Activated naive CD4-positive, alpha-beta T cell treated with anti-CD3 and anti-CD28 coated beads, Interleukin-2, amount 50 U/mL, for 24 hours (primary cell): Measurements from ENCODE around the gene ENKD1.
"Not testable (repeated sequence)": the region's sequence is repeated elsewhere in the genome, so short reads cannot be mapped to it uniquely, and the experiment has no call there.

ENCODE experiments used
- H3K27ac Mint-ChIP-seq: one replicate; pipeline ENCODE4 v1.8.0; 2021; ENCODE audit warnings: mild to moderate bottlenecking, mixed read lengths
- H3K27me3 Mint-ChIP-seq: one replicate; pipeline ENCODE4 v1.8.0; 2021; ENCODE audit warnings: mixed read lengths
- H3K36me3 Mint-ChIP-seq: one replicate; pipeline ENCODE4 v1.8.0; 2021; ENCODE audit warnings: mixed read lengths
- H3K4me1 Mint-ChIP-seq: one replicate; pipeline ENCODE4 v1.8.0; 2021; ENCODE audit warnings: mixed read lengths
- H3K4me3 Mint-ChIP-seq: one replicate; pipeline ENCODE4 v1.8.0; 2021; ENCODE audit warnings: mild to moderate bottlenecking, mixed read lengths
- H3K9me3 Mint-ChIP-seq: one replicate; pipeline ENCODE4 v1.8.0; 2021; ENCODE audit warnings: mixed read lengths

Gene ENKD1

DNA sequence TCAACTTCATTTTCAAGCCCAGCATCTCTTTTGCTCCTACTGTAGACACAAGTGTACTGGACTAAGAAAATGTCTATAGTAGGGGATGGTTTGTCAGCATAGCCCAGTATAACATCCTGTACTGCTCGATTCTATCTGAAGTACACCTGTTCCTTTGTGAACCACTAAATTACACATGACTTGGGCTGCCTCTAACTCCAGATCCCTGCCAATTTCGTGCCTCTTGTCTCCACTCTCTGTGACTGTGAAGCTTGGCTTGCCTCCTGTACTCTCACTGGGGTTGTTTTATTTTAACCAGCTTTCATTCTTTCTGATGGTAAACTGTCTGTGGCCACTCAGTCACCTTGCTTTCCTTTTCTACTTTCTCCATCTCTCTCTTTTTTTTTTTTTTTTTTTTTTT, 28.1 kb upstream of the ENKD1 start:
- Mint-ChIP-seq H3K36me3 (peaks cover 8% of the 10 kb centered on the region), H3K4me3 (no peak overlapping the region), H3K27ac (no peak overlapping the region), H3K27me3 (no peaks in the 10 kb centered on the region), H3K4me1 (peaks cover 12% of the 10 kb centered on the region), H3K9me3 (no peaks in the 10 kb centered on the region)

DNA sequence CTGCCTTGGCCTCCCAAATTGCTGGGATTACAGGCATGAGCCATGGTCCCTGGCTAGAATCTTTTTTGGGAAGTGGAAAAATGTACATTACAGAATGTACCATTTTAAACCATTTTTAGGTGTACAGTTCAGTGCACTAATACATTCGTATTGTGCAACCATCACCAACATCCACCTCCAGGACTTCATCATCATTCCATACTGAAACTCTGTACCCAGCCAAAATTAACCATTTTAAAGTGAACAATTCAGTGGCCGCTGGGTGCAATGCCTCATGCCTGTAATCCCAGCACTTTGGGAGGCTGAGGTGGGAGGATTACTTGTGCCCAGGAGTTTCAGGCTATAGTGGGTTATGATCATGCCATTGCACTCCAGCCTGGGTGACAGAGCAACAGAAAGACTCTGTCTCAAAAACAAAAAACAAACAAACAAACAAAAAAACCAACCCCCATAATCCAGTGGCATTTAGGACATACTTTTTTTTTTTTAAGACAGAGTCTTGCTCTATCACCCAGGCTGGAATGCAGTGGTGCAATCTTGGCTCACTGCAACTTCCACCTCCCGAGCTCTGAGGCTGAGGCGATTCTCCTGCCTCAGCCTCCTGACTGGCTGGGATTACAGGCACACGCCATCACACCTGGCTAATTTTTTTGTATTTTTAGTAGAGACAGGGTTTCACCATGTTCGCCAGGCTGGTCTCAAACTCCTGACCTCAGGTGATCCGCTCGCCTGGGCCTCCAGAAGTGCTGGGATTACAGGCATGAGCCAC, 27.2 kb upstream of the ENKD1 start:
- peaks cover 12% of the 10 kb centered on the region for H3K4me1 Mint-ChIP-seq
- not testable (repeated sequence) for H3K9me3 Mint-ChIP-seq, H3K36me3 Mint-ChIP-seq, H3K27ac Mint-ChIP-seq, H3K27me3 Mint-ChIP-seq, H3K4me3 Mint-ChIP-seq

DNA sequence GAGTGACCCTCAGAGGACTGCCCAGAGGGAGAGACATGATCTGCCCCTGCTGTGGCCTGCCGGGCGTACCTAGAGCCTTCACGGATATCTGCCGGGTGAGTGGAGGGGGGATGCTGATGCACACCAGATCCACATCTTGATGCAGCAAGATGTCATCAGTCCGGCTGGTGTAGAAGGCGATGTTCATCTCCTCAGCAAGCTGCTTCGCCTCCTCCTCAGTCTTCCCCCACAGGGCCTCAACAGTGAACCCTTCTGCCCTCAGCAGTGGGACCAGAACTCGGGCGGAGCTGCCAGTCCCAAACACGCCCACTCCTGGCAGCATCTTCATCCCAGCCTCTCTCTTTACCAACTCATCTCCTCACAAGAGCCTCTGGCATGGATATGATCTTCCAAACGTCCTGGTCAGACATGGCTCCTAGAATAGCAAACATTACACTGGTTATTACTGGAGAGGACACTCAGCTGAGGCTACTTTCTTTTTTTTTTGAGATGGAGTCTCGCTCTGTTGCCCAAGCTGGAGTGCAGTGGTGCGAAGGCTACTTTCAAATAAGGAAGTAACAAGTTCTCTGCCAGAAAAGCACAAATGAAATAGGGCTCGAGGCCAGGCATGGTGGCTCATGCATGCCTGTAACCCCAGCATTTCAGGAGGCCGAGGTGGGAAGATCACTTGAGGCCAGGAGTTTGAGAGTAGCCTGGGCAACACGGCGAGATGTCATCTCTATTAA, 19.0 kb upstream of the ENKD1 start:
- Mint-ChIP-seq H3K9me3 (no peaks in the 10 kb centered on the region), H3K4me1 (peaks cover 16% of the 10 kb centered on the region), H3K4me3 (peak overlapping the region; percentile 33), H3K27ac (no peak overlapping the region), H3K27me3 (no peaks in the 10 kb centered on the region), H3K36me3 (peaks cover 4% of the 10 kb centered on the region)

DNA sequence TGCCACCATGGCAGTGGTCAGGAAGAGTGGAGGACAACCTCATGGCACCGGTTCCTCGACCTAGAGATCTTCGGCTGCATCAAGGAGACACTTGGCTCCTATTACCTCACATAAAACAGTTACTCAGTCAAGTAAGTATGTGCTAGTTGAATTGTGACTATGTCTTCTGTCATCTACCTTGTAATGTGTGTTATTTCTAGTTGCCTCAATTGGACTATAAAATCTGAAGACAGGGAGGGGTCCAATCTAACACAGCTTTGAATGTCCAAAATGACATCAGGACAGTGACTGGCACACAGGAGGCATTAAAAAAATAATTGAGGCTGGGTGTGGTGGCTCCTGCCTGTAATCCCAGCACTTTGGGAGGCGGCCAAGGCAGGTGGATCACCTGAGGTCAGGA, 17.2 kb upstream of the ENKD1 start:
- Mint-ChIP-seq H3K9me3 (no peaks in the 10 kb centered on the region), H3K27me3 (no peaks in the 10 kb centered on the region), H3K4me3 (no peak overlapping the region), H3K36me3 (peaks cover 2% of the 10 kb centered on the region), H3K4me1 (peaks cover 16% of the 10 kb centered on the region), H3K27ac (no peak overlapping the region)

DNA sequence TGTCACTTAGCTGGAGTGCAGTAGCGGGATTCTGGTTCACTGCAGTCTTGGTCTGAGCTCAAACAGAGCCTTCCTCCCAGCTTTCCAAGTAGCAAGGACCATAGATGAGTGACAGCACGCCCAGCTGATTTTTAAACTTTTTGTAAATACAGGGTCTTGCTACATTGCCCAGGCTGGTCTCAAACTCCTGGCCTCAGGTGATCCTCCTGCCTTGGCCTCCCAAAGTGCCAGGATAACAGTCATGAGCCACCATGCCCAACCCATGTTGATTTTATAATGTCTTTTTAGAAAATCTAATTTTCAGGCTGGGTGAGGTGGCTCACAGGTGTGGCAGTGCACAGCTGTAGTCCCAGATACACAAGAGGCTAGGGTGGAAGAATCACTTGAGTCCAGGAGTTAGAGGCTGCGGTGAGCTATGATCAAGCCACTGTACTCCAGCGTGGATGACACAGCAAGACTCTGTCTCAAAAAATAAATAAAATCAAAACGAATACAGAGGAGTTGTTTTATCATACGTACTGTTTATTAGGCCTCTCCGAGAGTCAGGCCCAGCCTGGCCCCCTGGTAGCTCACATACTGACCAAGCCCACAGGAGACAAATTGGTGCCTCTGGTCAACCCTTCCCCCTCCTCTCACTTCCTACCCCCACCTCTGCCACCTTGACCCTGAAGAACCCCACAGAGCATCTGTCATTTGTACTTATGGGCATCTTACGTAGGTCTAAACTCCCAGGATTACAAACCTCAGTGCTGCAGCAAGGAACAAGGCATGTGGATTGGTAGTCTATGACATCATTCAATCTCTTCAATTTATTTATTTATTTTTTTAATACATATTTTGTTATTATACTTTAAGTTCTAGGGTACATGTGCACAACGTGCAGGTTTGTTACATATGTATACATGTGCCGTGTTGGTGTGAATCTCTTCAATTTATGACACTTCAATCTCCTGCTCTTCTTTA, 13.7 kb upstream of the ENKD1 start:
- Mint-ChIP-seq H3K27ac (no peak overlapping the region), H3K27me3 (no peaks in the 10 kb centered on the region), H3K36me3 (no peaks in the 10 kb centered on the region), H3K9me3 (no peaks in the 10 kb centered on the region), H3K4me3 (no peak overlapping the region), H3K4me1 (peaks cover 5% of the 10 kb centered on the region)

DNA sequence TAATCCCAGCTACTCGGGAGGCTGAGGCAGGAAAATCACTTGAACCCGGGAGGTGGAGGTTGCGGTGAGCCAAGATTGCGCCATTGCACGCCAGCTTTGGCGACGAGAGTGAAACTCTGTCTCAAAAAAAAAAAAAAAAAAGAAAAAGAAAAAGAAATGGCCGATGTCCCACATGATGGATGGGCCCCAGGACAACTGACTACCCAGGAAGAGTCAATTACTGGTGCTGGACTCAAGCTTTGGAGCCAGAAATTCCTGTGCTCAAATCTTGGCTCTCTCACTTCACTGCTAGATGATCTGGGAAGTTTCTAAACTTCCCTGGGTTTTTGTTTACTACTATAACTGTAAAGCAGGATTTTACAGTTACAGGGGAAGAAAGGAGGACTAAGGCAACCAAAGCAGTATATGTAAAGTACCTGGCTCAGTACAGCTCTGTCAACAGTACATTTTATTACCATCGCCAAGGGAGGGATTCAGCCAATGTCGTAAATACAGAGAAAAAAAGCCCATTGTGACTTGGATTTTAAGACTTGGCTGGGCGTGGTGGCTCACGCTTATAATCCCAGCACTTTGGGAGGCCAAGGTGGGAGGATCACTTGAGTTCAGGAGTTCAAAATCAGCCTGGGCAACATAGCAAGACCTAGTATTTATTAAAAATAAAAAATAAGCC, 11.9 kb upstream of the ENKD1 start:
- Mint-ChIP-seq H3K9me3 (no peaks in the 10 kb centered on the region), H3K4me1 (no peaks in the 10 kb centered on the region), H3K27ac (no peak overlapping the region), H3K27me3 (no peaks in the 10 kb centered on the region), H3K4me3 (no peak overlapping the region), H3K36me3 (no peaks in the 10 kb centered on the region)

DNA sequence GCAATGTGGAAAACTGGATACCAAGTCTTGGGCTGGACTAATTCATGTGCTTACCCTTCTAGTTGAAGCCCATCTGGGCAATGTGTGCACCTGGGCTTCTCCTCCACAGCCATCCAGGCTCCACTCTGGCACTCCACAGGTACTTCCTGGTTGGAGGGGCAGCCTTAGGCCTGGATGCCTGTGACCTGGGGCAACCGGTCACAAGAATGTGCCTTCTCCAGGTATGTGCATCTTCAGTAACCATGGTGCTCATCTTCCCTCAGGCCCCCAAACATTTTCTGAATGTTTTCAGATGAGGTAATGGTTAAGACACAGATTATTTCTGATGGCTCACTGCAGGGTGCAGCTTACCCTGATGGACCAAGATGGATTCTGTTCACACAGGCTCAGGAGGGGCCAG, 11.2 kb upstream of the ENKD1 start:
- H3K36me3 Mint-ChIP-seq: no peaks in the 10 kb centered on the region
- H3K4me1 Mint-ChIP-seq: no peaks in the 10 kb centered on the region
- no peaks in the 10 kb centered on the region for H3K27me3 Mint-ChIP-seq
- no peak overlapping the region for H3K27ac Mint-ChIP-seq
- H3K4me3 Mint-ChIP-seq: no peak overlapping the region
- no peaks in the 10 kb centered on the region for H3K9me3 Mint-ChIP-seq

DNA sequence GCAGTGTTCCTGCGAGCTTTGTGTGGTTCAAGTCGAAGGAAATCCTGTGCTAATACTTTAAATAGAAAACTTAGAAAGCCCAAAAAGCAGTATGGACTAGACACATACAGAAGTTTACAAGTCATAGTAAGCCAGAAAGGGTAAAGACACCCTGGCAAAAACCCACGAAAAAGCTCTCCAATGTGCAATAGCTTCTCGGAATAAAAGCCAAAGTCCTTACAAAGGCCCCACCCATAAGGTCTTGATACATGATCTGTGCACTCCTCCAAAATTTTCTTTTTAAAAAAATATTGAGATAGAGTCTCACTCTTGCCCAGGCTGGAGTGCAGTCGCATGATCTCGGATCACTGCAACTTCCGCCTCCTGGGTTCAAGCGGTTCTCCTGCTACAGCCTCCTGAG, 10.4 kb upstream of the ENKD1 start:
- Mint-ChIP-seq H3K4me3 (no peak overlapping the region), H3K36me3 (no peaks in the 10 kb centered on the region), H3K27ac (no peak overlapping the region), H3K4me1 (no peaks in the 10 kb centered on the region), H3K9me3 (no peaks in the 10 kb centered on the region), H3K27me3 (no peaks in the 10 kb centered on the region)

DNA sequence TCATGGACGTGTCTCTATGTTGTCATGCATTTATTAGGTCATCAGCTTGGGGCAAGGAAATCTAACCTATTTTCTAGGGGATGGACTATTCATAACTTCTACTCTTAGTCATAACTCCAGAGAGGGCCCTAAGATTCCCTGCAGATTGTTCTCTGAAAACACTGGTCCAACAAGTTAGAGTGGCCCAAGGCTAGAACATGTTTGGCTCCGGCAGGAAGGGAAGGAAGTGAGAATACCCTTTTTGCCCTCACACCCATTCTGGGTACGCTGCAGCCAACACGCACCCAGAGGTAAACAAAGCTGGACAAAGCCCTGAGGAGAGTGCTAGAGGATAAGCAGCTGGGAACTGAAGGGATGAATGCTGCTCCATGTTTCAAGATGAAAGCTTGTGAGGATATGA, 10.0 kb upstream of the ENKD1 start:
- H3K36me3 Mint-ChIP-seq: no peaks in the 10 kb centered on the region
- H3K27ac Mint-ChIP-seq: no peak overlapping the region
- H3K27me3 Mint-ChIP-seq: no peaks in the 10 kb centered on the region
- H3K4me3 Mint-ChIP-seq: no peak overlapping the region
- H3K9me3 Mint-ChIP-seq: no peaks in the 10 kb centered on the region
- H3K4me1 Mint-ChIP-seq: no peaks in the 10 kb centered on the region

DNA sequence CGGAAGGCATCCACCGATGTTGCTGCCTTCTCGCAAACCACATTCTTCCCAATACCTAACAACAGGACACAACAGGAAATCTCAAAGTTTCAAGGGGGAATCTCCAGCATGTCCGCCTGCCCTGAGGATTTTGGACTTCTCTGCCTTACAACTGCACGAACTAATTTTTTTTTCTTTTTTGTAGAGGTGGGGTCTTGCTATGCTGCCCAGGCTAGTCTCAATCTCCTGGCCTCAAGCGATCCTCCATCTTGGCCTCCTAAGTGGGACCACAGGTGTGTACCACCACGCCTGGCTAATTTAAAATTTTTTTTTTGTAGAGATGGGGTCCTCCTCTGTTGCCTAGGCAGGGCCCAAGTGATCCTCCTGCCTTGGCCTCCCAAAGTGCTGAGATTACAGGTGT, 9.4 kb upstream of the ENKD1 start:
- Mint-ChIP-seq H3K4me1 (no peaks in the 10 kb centered on the region), H3K9me3 (no peaks in the 10 kb centered on the region), H3K4me3 (no peak overlapping the region), H3K27me3 (no peaks in the 10 kb centered on the region), H3K27ac (no peak overlapping the region), H3K36me3 (no peaks in the 10 kb centered on the region)

DNA sequence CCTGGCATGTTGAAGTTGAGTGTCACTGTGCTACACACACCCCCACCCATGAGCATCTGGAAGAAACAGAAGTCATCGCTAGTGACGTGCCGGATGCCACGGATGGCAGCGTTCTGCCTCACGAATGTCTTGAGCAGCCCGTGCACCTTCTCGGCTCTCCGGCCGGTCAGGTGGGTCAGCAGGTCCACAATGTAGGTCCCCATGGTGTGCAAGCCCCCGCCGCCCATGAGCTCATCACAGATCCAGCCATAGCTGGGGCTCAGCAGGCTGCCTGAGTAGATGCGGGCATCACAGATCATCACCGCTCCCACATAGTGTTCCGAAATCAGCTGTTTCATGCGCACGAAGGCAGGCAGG, 9.0 kb upstream of the ENKD1 start:
- Mint-ChIP-seq H3K27me3 (no peaks in the 10 kb centered on the region), H3K9me3 (no peaks in the 10 kb centered on the region), H3K27ac (no peak overlapping the region), H3K4me3 (no peak overlapping the region), H3K36me3 (no peaks in the 10 kb centered on the region), H3K4me1 (no peaks in the 10 kb centered on the region)

DNA sequence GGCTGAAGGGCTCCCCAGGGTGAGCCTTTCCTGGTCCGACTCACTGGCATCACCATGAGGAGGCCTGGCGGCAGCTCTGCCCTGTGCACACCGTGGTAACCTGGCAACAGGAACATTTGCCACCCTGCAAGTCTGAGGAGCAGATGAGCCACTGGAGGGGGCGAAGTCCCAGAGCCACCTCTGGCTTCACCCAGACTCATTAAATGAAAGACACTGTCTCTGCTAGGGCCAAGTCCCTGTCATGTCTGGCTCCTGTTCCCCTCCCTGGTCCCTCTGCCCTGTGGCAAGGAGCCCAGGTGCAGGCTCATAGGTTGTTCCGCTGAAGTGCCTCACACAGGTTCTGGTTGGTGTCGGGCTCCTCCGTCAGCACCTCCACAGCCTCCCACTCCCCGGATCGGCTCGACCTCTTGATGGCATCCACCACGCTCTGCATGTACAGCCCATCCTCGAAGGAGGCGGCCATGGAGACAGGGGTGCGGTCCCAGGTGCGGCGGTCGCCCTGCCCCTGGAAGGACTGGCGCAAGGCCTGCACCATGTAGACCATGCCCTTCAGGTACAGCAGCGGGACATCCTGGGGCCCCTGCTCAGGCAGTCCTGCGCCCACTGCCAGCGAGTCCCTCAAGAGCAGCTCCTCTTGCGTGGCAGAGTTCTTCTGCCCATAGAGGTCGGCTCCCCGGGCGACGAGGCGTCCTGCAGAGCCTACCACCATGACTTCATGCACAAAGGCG, 8.5 kb upstream of the ENKD1 start:
- Mint-ChIP-seq H3K27ac (peak overlapping the region; percentile 55), H3K36me3 (no peaks in the 10 kb centered on the region)

DNA sequence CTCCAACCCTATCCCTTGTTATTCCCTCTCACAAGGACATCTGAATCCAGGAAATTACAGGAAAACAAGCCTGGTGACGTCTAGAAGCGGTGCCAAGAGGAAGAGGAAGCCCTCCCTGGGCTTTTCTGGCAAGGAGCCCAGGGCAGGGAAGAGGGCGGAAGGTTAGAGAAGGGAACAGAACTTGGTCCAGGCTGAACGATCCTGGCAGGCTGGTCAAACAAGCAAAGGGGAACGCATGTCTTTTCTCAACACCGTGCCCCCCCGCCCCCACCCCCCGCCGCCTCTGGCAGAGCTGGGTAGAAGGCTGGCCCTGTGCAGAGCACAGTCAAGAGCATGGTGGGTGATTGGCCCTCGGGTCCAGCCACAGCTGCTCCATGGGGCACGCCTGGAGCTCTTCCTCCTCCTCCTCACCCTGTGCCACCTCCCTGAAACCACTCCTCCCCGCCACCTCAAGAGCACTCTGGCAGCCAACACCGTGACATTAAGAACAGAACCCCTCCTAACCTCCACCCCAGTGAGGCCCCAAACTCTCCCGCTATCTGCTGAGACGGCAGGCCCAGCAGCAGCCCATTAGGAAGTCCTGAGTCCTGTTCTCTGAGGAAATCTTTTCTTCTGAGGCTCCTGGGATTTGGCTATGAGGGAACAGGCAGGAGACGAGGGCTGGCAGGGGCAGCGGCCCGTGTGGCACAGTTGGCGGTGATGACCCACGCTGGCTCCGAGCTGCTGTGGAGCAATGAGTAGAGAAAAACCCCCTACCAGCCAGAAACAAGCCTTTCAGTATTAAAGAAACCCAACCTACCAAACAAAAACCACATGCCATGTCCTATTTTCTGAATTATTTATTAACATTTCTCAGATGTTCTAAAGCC, 7.4 kb upstream of the ENKD1 start:
- H3K27ac Mint-ChIP-seq: no peak overlapping the region
- no peaks in the 10 kb centered on the region for H3K4me1 Mint-ChIP-seq
- no peak overlapping the region for H3K4me3 Mint-ChIP-seq
- H3K27me3 Mint-ChIP-seq: no peaks in the 10 kb centered on the region
- no peaks in the 10 kb centered on the region for H3K9me3 Mint-ChIP-seq
- no peaks in the 10 kb centered on the region for H3K36me3 Mint-ChIP-seq

More for the DNA sequence above, 8.5 kb upstream of the ENKD1 start:
- Mint-ChIP-seq H3K9me3 (no peaks in the 10 kb centered on the region), H3K27me3 (no peaks in the 10 kb centered on the region), H3K4me3 (no peak overlapping the region), H3K4me1 (no peaks in the 10 kb centered on the region)
